Neural progenitor cell (in vitro differentiated cells): ENCODE results near the gene FANCC.

Source experiments
- CTCF ChIP-seq: fragments of 200-600 bp; sonication (generic); IDR thresholded peaks from 2 replicates; pipeline ENCODE4 v1.5.1; 2017; ENCODE audit warnings: antibody characterized with exemption, mild to moderate bottlenecking
- EZH2 ChIP-seq: fragments of 200-600 bp; sonication (generic); IDR thresholded peaks from 2 replicates; pipeline ENCODE4 v1.6.1; 2017; ENCODE audit warnings: antibody characterized with exemption, mild to moderate bottlenecking, moderate library complexity
- EZH2phosphoT487 ChIP-seq: fragments of 200-600 bp; sonication (generic); IDR thresholded peaks from 2 replicates; pipeline ENCODE4 v1.6.1; 2017; ENCODE audit warnings: antibody characterized with exemption

- TF ChIP-seq CTCF, result no peak
- TF ChIP-seq EZH2, result no peak
- TF ChIP-seq EZH2phosphoT487, result no peak
Observed at GRCh38 chr9:95333426-95333825, 15.9 kb upstream of the FANCC start.
